HepG2 (cell line): ENCODE results near the gene DNASE1L2. TPM values are rescaled to one million over a fixed set of nuclear protein-coding genes. Genes with fewer than 3 reads are reported as not detected.
A peak's percentile ranks its signal among the peaks of the same experiment; 100 is the strongest.

ENCODE experiments used
- ATAC-seq: fragments of 200-7000 bp; cut with Tn5 transposase; 3 replicates; pipeline ENCODE4 v1.9.1; 2020; ENCODE audit warnings: mild to moderate bottlenecking, moderate library complexity
- BruUV-seq: library from RNA; stranded (reverse); fragments of 400-500 nt; replicated peaks from 2 replicates; lab custom pipeline; 2021; lab: Mats Ljungman, UMichigan
- CTCF ChIA-PET: fragments of 300-600 bp; formaldehyde crosslinking; extraction: SDS; loops from one replicate; lab custom pipeline; 2021; ENCODE audit warnings: low total read pairs, inconsistent platforms, low intra/inter-chr PET ratio; lab: Yijun Ruan, JAX
- POLR2A ChIA-PET: fragments of 350-600 bp; sonication (Branson Sonifier 250); formaldehyde crosslinking; loops from one replicate; lab custom pipeline; 2020; ENCODE audit warnings: antibody characterized with exemption, inconsistent platforms; lab: Yijun Ruan, JAX
- DNase-seq: peaks from one replicate; pipeline ENCODE4 v3.0.0-alpha.2; 2015; ENCODE audit warnings: low spot score
- FAIRE-seq: peaks from 3 replicates; lab custom pipeline; 2011; peaks lifted over from hg19 to GRCh38; lab: Jason Lieb, UNC
- H2AFZ ChIP-seq: one replicate; pipeline ENCODE4 v1.6.1; 2011; ENCODE audit warnings: low read length, inconsistent platforms
- H3K27ac ChIP-seq: fragments of 300-600 bp; 3 replicates; pipeline ENCODE4 v1.8.0; 2011; ENCODE audit warnings: mixed run types, mild to moderate bottlenecking, mixed read lengths, low read length, inconsistent platforms; ENCODE audit not compliant: insufficient read depth; ENCODE audit errors: extremely low read length
- H3K27me3 ChIP-seq, 2 experiments: fragments of 200-600 bp in 1 of 2; 2 replicates in 1 of 2; 3 replicates in 1 of 2; pipeline versions ENCODE4 v1.6.0 to v1.8.0; 2011; ENCODE audit warnings: low read length in 2 of 2, mild to moderate bottlenecking in 2 of 2, moderate library complexity in 2 of 2, inconsistent platforms in 1 of 2; ENCODE audit not compliant: insufficient read depth in 2 of 2, control insufficient read depth in 1 of 2
- H3K36me3 ChIP-seq, 2 experiments: fragments of 200-600 bp in 1 of 2; replicated peaks in 1 of 2; 2 replicates in 1 of 2; 3 replicates in 1 of 2; pipeline versions ENCODE4 v1.5.1 to v1.8.0; 2011; ENCODE audit warnings: low read length in 2 of 2, inconsistent platforms in 1 of 2; ENCODE audit not compliant: insufficient read depth in 2 of 2, control insufficient read depth in 1 of 2
- H3K4me1 ChIP-seq: 2 replicates; pipeline ENCODE4 v1.5.1; 2012; ENCODE audit warnings: low read length, inconsistent platforms; ENCODE audit not compliant: insufficient read depth
- H3K4me2 ChIP-seq: 2 replicates; pipeline ENCODE4 v1.6.0; 2011; ENCODE audit warnings: low read depth, low read length, inconsistent platforms
- H3K4me3 ChIP-seq, 3 experiments: fragments of 200-600 bp in 1 of 3; sonication (generic), shearing (Covaris generic) in 1 of 3; replicated peaks in 1 of 3; 2 replicates each; pipeline ENCODE4 v1.5.1; 2011 to 2016; ENCODE audit warnings: low read length in 3 of 3, inconsistent platforms in 2 of 3, low read depth in 2 of 3, mild to moderate bottlenecking in 2 of 3, control low read depth in 1 of 3, mixed read lengths in 1 of 3; ENCODE audit not compliant: insufficient read depth in 1 of 3
- H3K79me2 ChIP-seq: one replicate; pipeline ENCODE4 v1.6.1; 2011; ENCODE audit warnings: low read length, inconsistent platforms; ENCODE audit not compliant: insufficient read depth
- H3K9ac ChIP-seq: 2 replicates; pipeline ENCODE4 v1.6.0; 2011; ENCODE audit warnings: mild to moderate bottlenecking, low read depth, low read length, inconsistent platforms; ENCODE audit not compliant: insufficient read depth
- H3K9me3 ChIP-seq: 2 replicates; pipeline ENCODE4 v1.5.1; 2012; ENCODE audit warnings: mild to moderate bottlenecking, low read length
- H4K20me1 ChIP-seq: 2 replicates; pipeline ENCODE4 v1.6.0; 2011; ENCODE audit warnings: inconsistent platforms, mild to moderate bottlenecking, low read length, moderate library complexity; ENCODE audit not compliant: insufficient read depth
- EHMT2 ChIP-seq: fragments of 200-600 bp; sonication (generic); IDR thresholded peaks from 2 replicates; pipeline ENCODE4 v1.7.0; 2017; ENCODE audit warnings: antibody characterized with exemption, low read depth, low read length, borderline replicate concordance
- HMG20A ChIP-seq: IDR thresholded peaks from 2 replicates; pipeline ENCODE4 v1.6.1; 2016; ENCODE audit warnings: borderline replicate concordance
- NCOR1 ChIP-seq: fragments of 200-600 bp; sonication (generic); IDR thresholded peaks from 2 replicates; pipeline ENCODE4 v1.7.0; 2017; ENCODE audit warnings: antibody characterized with exemption, low read length, borderline replicate concordance
- TBP ChIP-seq: sonication (generic); formaldehyde crosslinking; IDR thresholded peaks from 2 replicates; pipeline ENCODE4 v1.5.0; 2020; ENCODE audit warnings: missing genetic modification reagents
- ZNF121 ChIP-seq: sonication (generic); formaldehyde crosslinking; IDR thresholded peaks from 2 replicates; pipeline ENCODE4 v1.5.0; 2020; ENCODE audit warnings: mild to moderate bottlenecking, missing genetic modification reagents
- ZNF451 ChIP-seq: sonication (generic); formaldehyde crosslinking; IDR thresholded peaks from 2 replicates; pipeline ENCODE4 v1.5.0; 2020; ENCODE audit warnings: mild to moderate bottlenecking, missing genetic modification reagents
- ZNF770 ChIP-seq: sonication (generic); formaldehyde crosslinking; IDR thresholded peaks from 2 replicates; pipeline ENCODE4 v1.5.0; 2020; ENCODE audit warnings: mild to moderate bottlenecking, missing genetic modification reagents
- WGBS: methylation state at CpG from one replicate; pipeline ENCODE4 v1.1.6; 2017; ENCODE audit warnings: low lambda C conversion rate; 5-methylcytosine and 5-hydroxymethylcytosine counted together
- in situ Hi-C: cut with HindIII; loops from 2 replicates; pipeline ENCODE4 v1.10.0; 2017; ENCODE audit warnings: low pct_unique_long_range_greater_than_20kb; ENCODE audit not compliant: extremely low pct_ligation_motif_present
- intact Hi-C: fragments of 100-400 bp; cut with micrococcal nuclease; formaldehyde crosslinking; loops from one replicate; pipeline ENCODE4 v1.10.0; 2022; ENCODE audit not compliant: unreplicated experiment
- polyA plus RNA-seq, 8 experiments: library from polyadenylated mRNA; depleted of rRNA in 3 of 8; stranded (reverse) in 7 of 8; unstranded in 1 of 8; fragments of >200 nt; fragmentation: Illumina TruSeq in 4 of 8; extraction: Trizol in 4 of 8; gene quantifications; 2 replicates each; pipeline versions ENCODE4 v1.2.1 to v1.2.3, GENCODE V29; 2011 to 2016; ENCODE audit warnings: low read depth in 4 of 8, missing spikeins in 1 of 8, mixed read lengths in 1 of 8; ENCODE audit not compliant: insufficient read depth in 1 of 8
- total RNA-seq, 5 experiments: library from RNA; depleted of rRNA; stranded (reverse); fragments of >200 nt; fragmentation: Illumina TruSeq; extraction: Trizol; gene quantifications; 2 replicates each; pipeline ENCODE4 v1.2.3, GENCODE V29; 2016; ENCODE audit warnings: low read depth in 1 of 5
- TF ChIP-seq, protein P1 (sequence below): sonication (generic); formaldehyde crosslinking; IDR thresholded peaks from 2 replicates; pipeline ENCODE4 v1.8.0; 2022; ENCODE audit warnings: missing genetic modification reagents, mild to moderate bottlenecking, moderate library complexity, borderline replicate concordance

The DNASE1L2 gene
- total and polyA plus RNA-seq, 2 of the 13 experiments (the other 11 are each of a cell fraction or from before 2014, with no cell fraction given), result 0.44 to 0.50 TPM

GRCh38 chr16:2216330-2216729 is 19.9 kb upstream of the DNASE1L2 start:
- Histone ChIP-seq H3K9me3 (no peaks in the 10 kb centered on the region), H3K9ac (no peak overlapping the region), H3K4me1 (peaks cover 63% of the 10 kb centered on the region), H2AFZ (no peak overlapping the region), H3K79me2 (peaks cover 20% of the 10 kb centered on the region), H3K27ac (no peak overlapping the region), H3K4me3 (no peak overlapping the region), H3K36me3 (peaks cover 2 to 7% of the 10 kb centered on the region in 2 experiments; a peak in 2 of 5 replicates), H4K20me1 (0 out of 2 replicates have a peak, but pooled peaks cover 3% of the 10 kb centered on the region), H3K27me3 (no peaks in the 10 kb centered on the region; a peak in 1 of 5 replicates), H3K4me2 (0 out of 2 replicates have a peak overlapping the region, but pooled peaks have one; percentile 2)
- DNase-seq (no peak), FAIRE-seq (no peak), ATAC-seq (no peak)
- 91% methylated on average over 4 of the region's 4 CpGs for WGBS
- CTCF ChIA-PET, result no interaction called here
- POLR2A ChIA-PET, result interaction anchor here (0.6 to 3.0 kb wide), 5 partner anchors 9 to 35 kb away, joined by 3 to 26 read pairs (median 4); partner anchors contain the start of gene ECI1
- in situ Hi-C loops (no loop called here), intact Hi-C loops (no loop called here)
- TF ChIP-seq HMG20A (no peak), EHMT2 (no peak), ZNF451 (CRISPR knock-in tag) (no peak), ZNF121 (CRISPR knock-in tag) (peak; percentile 16; the same call in 1 of the 2 replicates), TBP (no peak), NCOR1 (no peak), ZNF770 (CRISPR knock-in tag) (peak; percentile 98)
- TF ChIP-seq, protein P1, sequence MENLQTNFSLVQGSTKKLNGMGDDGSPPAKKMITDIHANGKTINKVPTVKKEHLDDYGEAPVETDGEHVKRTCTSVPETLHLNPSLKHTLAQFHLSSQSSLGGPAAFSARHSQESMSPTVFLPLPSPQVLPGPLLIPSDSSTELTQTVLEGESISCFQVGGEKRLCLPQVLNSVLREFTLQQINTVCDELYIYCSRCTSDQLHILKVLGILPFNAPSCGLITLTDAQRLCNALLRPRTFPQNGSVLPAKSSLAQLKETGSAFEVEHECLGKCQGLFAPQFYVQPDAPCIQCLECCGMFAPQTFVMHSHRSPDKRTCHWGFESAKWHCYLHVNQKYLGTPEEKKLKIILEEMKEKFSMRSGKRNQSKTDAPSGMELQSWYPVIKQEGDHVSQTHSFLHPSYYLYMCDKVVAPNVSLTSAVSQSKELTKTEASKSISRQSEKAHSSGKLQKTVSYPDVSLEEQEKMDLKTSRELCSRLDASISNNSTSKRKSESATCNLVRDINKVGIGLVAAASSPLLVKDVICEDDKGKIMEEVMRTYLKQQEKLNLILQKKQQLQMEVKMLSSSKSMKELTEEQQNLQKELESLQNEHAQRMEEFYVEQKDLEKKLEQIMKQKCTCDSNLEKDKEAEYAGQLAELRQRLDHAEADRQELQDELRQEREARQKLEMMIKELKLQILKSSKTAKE (CRISPR knock-in tag), result no peak
- BruUV-seq, result no TSS peak
